HFF-Myc (cell line): ENCODE measurements around the gene ALDH4A1.
"Not testable (repeated sequence)": the region's sequence is repeated elsewhere in the genome, so short reads cannot be mapped to it uniquely, and the experiment has no call there.

Experiments used
- DNase-seq: peaks from one replicate; pipeline ENCODE4 v3.0.0-alpha.2; 2011; ENCODE audit warnings: low read depth; ENCODE audit errors: extremely low read depth
- H3K4me3 ChIP-seq: replicated peaks from 2 replicates; pipeline ENCODE4 v1.5.1; 2011; ENCODE audit warnings: low read depth, mild to moderate bottlenecking, control low read depth, low read length
- CTCF ChIP-seq: IDR thresholded peaks from 2 replicates; pipeline ENCODE4 v1.5.1; 2012; ENCODE audit warnings: mild to moderate bottlenecking, low read depth, low read length, control low read depth; ENCODE audit errors: missing control alignments

The ALDH4A1 gene

GRCh38 chr1:18855573-18855972 lies 46.8 kb downstream of the ALDH4A1 start:
- no peak for TF ChIP-seq CTCF
- DNase-seq = no peak
- H3K4me3 ChIP-seq = no peak overlapping the region

- DNase-seq = no peak
- H3K4me3 ChIP-seq = no peak overlapping the region
Observed at GRCh38 chr1:18854331-18855025, 47.9 kb downstream of the ALDH4A1 start.

GRCh38 chr1:18852501-18852900 lies 49.9 kb downstream of the ALDH4A1 start:
- no peak overlapping the region for H3K4me3 ChIP-seq
- no peak for DNase-seq
- TF ChIP-seq CTCF = no peak

More at GRCh38 chr1:18854331-18855025, 47.9 kb downstream of the ALDH4A1 start:
- TF ChIP-seq CTCF = no peak

GRCh38 chr1:18849261-18849711 lies 53.1 kb downstream of the ALDH4A1 start:
- TF ChIP-seq CTCF = no peak
- DNase-seq = no peak
- no peak overlapping the region for H3K4me3 ChIP-seq

- H3K4me3 ChIP-seq, DNase-seq: not testable (repeated sequence)
Observed at GRCh38 chr1:18847723-18848122, 54.6 kb downstream of the ALDH4A1 start.

- TF ChIP-seq CTCF = no peak
- no peak overlapping the region for H3K4me3 ChIP-seq
- DNase-seq = no peak
Observed at GRCh38 chr1:18840145-18840544, 62.2 kb downstream of the ALDH4A1 start.

- no peak for DNase-seq
- H3K4me3 ChIP-seq = no peak overlapping the region
- TF ChIP-seq CTCF = no peak
Observed at GRCh38 chr1:18836654-18837053, 65.7 kb downstream of the ALDH4A1 start.

- not testable (repeated sequence) for H3K4me3 ChIP-seq
Observed at GRCh38 chr1:18832319-18832718, 70.0 kb downstream of the ALDH4A1 start.

More at GRCh38 chr1:18832319-18832718, 70.0 kb downstream of the ALDH4A1 start:
- not testable (repeated sequence) for DNase-seq
